HEK293 (cell line): ENCODE data around the gene AK6.
"Not testable (repeated sequence)": the region's sequence is repeated elsewhere in the genome, so short reads cannot be mapped to it uniquely, and the experiment has no call there.

Experiments
- CTCF ChIA-PET: fragments of 350-600 bp; formaldehyde crosslinking; extraction: SDS; loops from one replicate; lab custom pipeline; 2021; ENCODE audit warnings: antibody characterized with exemption; lab: Yijun Ruan, JAX
- POLR2A ChIA-PET: fragments of 300-600 bp; formaldehyde crosslinking; extraction: SDS; loops from one replicate; lab custom pipeline; 2020; ENCODE audit warnings: antibody characterized with exemption, inconsistent platforms; lab: Yijun Ruan, JAX
- H3K27ac ChIP-seq: fragments of 200-500 bp; sonication (Bioruptor generic); 2 replicates; pipeline ENCODE4 v1.5.1; 2014; ENCODE audit warnings: low read depth, low read length, control low read depth, inconsistent platforms; ENCODE audit errors: extremely low read depth
- H3K36me3 ChIP-seq, 2 experiments: fragments of 200-500 bp in 1 of 2; sonication (Bioruptor generic) in 1 of 2; 1 replicate in 1 of 2; 2 replicates in 1 of 2; pipeline ENCODE4 v1.5.1; 2014 to 2017; ENCODE audit warnings: inconsistent platforms in 2 of 2, low read length in 2 of 2; ENCODE audit not compliant: control insufficient read depth in 2 of 2, insufficient read depth in 1 of 2
- H3K4me1 ChIP-seq: fragments of 200-500 bp; sonication (Bioruptor generic); 2 replicates; pipeline ENCODE4 v1.5.1; 2014; ENCODE audit warnings: mild to moderate bottlenecking, low read length, inconsistent platforms; ENCODE audit not compliant: control insufficient read depth, insufficient read depth
- H3K4me3 ChIP-seq: 2 replicates; pipeline ENCODE4 v1.5.1; 2011; ENCODE audit warnings: low read depth, mild to moderate bottlenecking, control low read depth, low read length, moderate library complexity
- H3K9me3 ChIP-seq: fragments of 200-500 bp; sonication (Bioruptor generic); 2 replicates; pipeline ENCODE4 v1.5.1; 2014; ENCODE audit warnings: low read depth, low read length, inconsistent platforms; ENCODE audit not compliant: control insufficient read depth, insufficient read depth
- GLI2 ChIP-seq: fragments of 450-650 bp; formaldehyde crosslinking; IDR thresholded peaks from 2 replicates; pipeline ENCODE4; 2017; ENCODE audit warnings: missing biosample characterization, missing genetic modification characterization, low read depth, borderline replicate concordance
- KLF8 ChIP-seq: fragments of 450-650 bp; formaldehyde crosslinking; IDR thresholded peaks from 2 replicates; pipeline ENCODE4 v1.5.1; 2016; ENCODE audit warnings: missing biosample characterization, missing genetic modification characterization
- OVOL3 ChIP-seq: fragments of 450-650 bp; formaldehyde crosslinking; IDR thresholded peaks from 2 replicates; pipeline ENCODE4 v1.5.1; 2016; ENCODE audit warnings: missing biosample characterization, missing genetic modification characterization
- RBAK ChIP-seq: fragments of 450-650 bp; formaldehyde crosslinking; IDR thresholded peaks from 2 replicates; pipeline ENCODE4 v1.5.1; 2016; ENCODE audit warnings: missing biosample characterization, missing genetic modification characterization
- SP3 ChIP-seq: fragments of 450-650 bp; formaldehyde crosslinking; IDR thresholded peaks from 2 replicates; pipeline ENCODE4 v1.5.1; 2016; ENCODE audit warnings: missing biosample characterization, missing genetic modification characterization
- ZNF473 ChIP-seq: fragments of 450-650 bp; formaldehyde crosslinking; IDR thresholded peaks from 2 replicates; pipeline ENCODE4 v1.5.1; 2017; ENCODE audit warnings: missing biosample characterization, missing genetic modification characterization
- ZNF501 ChIP-seq: fragments of 450-650 bp; formaldehyde crosslinking; IDR thresholded peaks from 2 replicates; pipeline ENCODE4 v1.5.1; 2016; ENCODE audit warnings: missing biosample characterization, missing genetic modification characterization
- ZNF514 ChIP-seq: fragments of 450-650 bp; formaldehyde crosslinking; IDR thresholded peaks from 2 replicates; pipeline ENCODE4 v1.5.1; 2016; ENCODE audit warnings: missing biosample characterization, missing genetic modification characterization
- ZNF626 ChIP-seq: fragments of 450-650 bp; sonication (Bioruptor Pico); formaldehyde crosslinking; IDR thresholded peaks from 2 replicates; pipeline ENCODE4 v1.5.1; 2018; ENCODE audit warnings: missing biosample characterization, missing genetic modification characterization, inconsistent platforms
- ZNF677 ChIP-seq: fragments of 450-650 bp; IDR thresholded peaks from 2 replicates; pipeline ENCODE4 v1.5.0; 2018; ENCODE audit warnings: missing biosample characterization, mild to moderate bottlenecking, missing genetic modification characterization, moderate library complexity
- TF ChIP-seq, protein P1 (sequence below): fragments of 450-650 bp; formaldehyde crosslinking; IDR thresholded peaks from 2 replicates; pipeline ENCODE4 v1.5.0; 2017; ENCODE audit warnings: missing biosample characterization, missing genetic modification characterization, borderline replicate concordance
- TF ChIP-seq, protein P2 (sequence below): fragments of 450-650 bp; formaldehyde crosslinking; IDR thresholded peaks from 2 replicates; pipeline ENCODE4 v1.5.1; 2017; ENCODE audit warnings: missing biosample characterization, missing genetic modification characterization
- TF ChIP-seq, protein P3 (sequence below): fragments of 450-650 bp; formaldehyde crosslinking; IDR thresholded peaks from 2 replicates; pipeline ENCODE4 v1.5.1; 2016; ENCODE audit warnings: missing biosample characterization, missing genetic modification characterization
- TF ChIP-seq, protein P4 (sequence below): sonication (generic); formaldehyde crosslinking; IDR thresholded peaks from 2 replicates; pipeline ENCODE4 v1.8.1; 2022; ENCODE audit warnings: mild to moderate bottlenecking, moderate library complexity, missing genetic modification reagents
- TF ChIP-seq, protein P5 (sequence below): fragments of 450-650 bp; formaldehyde crosslinking; IDR thresholded peaks from 2 replicates; pipeline ENCODE4 v1.5.1; 2016; ENCODE audit warnings: missing biosample characterization, missing genetic modification characterization
- TF ChIP-seq, protein P6 (sequence below): fragments of 450-650 bp; formaldehyde crosslinking; IDR thresholded peaks from 2 replicates; pipeline ENCODE4 v1.5.1; 2016; ENCODE audit warnings: missing biosample characterization, missing genetic modification characterization

AK6 gene

DNA sequence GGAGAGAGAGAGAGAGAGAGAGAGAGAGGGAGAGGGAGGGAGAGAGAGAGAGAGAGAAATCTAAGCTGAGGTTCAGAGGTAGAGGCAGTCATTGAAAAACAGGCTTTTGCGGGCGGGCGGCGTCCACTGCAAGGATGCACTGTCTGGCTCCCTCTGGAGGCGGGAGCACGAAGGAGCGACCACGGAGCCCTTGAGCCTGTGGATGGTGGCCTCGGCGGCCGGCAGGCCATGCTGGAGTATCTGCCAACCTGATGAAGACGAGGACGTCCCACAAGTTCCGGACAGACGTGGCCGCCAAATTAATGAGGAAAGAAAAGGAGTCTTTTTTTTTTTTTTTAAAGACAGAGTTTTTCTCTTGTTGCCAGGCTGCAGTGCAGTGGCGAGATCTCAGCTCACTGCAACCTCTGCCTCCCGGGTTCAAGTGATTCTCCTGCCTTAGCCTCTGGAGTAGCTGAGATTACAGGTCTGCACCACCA lies 34.5 kb downstream of the AK6 start (continued):
- TF ChIP-seq, protein P1, sequence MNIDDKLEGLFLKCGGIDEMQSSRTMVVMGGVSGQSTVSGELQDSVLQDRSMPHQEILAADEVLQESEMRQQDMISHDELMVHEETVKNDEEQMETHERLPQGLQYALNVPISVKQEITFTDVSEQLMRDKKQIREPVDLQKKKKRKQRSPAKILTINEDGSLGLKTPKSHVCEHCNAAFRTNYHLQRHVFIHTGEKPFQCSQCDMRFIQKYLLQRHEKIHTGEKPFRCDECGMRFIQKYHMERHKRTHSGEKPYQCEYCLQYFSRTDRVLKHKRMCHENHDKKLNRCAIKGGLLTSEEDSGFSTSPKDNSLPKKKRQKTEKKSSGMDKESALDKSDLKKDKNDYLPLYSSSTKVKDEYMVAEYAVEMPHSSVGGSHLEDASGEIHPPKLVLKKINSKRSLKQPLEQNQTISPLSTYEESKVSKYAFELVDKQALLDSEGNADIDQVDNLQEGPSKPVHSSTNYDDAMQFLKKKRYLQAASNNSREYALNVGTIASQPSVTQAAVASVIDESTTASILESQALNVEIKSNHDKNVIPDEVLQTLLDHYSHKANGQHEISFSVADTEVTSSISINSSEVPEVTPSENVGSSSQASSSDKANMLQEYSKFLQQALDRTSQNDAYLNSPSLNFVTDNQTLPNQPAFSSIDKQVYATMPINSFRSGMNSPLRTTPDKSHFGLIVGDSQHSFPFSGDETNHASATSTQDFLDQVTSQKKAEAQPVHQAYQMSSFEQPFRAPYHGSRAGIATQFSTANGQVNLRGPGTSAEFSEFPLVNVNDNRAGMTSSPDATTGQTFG (tag by site-specific recombination), result no peak
- TF ChIP-seq ZNF677 (tag by site-specific recombination) (no peak), SP3 (tag by site-specific recombination) (no peak), OVOL3 (tag by site-specific recombination) (no peak), ZNF501 (tag by site-specific recombination) (peak; percentile 54; the same call in 1 of the 2 replicates), RBAK (no peak), ZNF514 (no peak), GLI2 (tag by site-specific recombination) (no peak), ZNF626 (no peak), ZNF473 (tag by site-specific recombination) (no peak), KLF8 (tag by site-specific recombination) (no peak)
- TF ChIP-seq, protein P2, sequence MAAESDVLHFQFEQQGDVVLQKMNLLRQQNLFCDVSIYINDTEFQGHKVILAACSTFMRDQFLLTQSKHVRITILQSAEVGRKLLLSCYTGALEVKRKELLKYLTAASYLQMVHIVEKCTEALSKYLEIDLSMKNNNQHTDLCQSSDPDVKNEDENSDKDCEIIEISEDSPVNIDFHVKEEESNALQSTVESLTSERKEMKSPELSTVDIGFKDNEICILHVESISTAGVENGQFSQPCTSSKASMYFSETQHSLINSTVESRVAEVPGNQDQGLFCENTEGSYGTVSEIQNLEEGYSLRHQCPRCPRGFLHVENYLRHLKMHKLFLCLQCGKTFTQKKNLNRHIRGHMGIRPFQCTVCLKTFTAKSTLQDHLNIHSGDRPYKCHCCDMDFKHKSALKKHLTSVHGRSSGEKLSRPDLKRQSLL (tag by site-specific recombination), result peak; percentile 86
- TF ChIP-seq, protein P3, sequence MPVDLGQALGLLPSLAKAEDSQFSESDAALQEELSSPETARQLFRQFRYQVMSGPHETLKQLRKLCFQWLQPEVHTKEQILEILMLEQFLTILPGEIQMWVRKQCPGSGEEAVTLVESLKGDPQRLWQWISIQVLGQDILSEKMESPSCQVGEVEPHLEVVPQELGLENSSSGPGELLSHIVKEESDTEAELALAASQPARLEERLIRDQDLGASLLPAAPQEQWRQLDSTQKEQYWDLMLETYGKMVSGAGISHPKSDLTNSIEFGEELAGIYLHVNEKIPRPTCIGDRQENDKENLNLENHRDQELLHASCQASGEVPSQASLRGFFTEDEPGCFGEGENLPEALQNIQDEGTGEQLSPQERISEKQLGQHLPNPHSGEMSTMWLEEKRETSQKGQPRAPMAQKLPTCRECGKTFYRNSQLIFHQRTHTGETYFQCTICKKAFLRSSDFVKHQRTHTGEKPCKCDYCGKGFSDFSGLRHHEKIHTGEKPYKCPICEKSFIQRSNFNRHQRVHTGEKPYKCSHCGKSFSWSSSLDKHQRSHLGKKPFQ, result no peak; the same call in 1 of the 2 replicates
- TF ChIP-seq, protein P4, sequence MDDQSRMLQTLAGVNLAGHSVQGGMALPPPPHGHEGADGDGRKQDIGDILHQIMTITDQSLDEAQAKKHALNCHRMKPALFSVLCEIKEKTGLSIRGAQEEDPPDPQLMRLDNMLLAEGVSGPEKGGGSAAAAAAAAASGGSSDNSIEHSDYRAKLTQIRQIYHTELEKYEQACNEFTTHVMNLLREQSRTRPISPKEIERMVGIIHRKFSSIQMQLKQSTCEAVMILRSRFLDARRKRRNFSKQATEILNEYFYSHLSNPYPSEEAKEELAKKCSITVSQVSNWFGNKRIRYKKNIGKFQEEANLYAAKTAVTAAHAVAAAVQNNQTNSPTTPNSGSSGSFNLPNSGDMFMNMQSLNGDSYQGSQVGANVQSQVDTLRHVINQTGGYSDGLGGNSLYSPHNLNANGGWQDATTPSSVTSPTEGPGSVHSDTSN (CRISPR knock-in tag), result no peak
- TF ChIP-seq, protein P5, sequence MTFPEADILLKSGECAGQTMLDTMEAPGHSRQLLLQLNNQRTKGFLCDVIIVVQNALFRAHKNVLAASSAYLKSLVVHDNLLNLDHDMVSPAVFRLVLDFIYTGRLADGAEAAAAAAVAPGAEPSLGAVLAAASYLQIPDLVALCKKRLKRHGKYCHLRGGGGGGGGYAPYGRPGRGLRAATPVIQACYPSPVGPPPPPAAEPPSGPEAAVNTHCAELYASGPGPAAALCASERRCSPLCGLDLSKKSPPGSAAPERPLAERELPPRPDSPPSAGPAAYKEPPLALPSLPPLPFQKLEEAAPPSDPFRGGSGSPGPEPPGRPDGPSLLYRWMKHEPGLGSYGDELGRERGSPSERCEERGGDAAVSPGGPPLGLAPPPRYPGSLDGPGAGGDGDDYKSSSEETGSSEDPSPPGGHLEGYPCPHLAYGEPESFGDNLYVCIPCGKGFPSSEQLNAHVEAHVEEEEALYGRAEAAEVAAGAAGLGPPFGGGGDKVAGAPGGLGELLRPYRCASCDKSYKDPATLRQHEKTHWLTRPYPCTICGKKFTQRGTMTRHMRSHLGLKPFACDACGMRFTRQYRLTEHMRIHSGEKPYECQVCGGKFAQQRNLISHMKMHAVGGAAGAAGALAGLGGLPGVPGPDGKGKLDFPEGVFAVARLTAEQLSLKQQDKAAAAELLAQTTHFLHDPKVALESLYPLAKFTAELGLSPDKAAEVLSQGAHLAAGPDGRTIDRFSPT (tag by site-specific recombination), result no peak

DNA sequence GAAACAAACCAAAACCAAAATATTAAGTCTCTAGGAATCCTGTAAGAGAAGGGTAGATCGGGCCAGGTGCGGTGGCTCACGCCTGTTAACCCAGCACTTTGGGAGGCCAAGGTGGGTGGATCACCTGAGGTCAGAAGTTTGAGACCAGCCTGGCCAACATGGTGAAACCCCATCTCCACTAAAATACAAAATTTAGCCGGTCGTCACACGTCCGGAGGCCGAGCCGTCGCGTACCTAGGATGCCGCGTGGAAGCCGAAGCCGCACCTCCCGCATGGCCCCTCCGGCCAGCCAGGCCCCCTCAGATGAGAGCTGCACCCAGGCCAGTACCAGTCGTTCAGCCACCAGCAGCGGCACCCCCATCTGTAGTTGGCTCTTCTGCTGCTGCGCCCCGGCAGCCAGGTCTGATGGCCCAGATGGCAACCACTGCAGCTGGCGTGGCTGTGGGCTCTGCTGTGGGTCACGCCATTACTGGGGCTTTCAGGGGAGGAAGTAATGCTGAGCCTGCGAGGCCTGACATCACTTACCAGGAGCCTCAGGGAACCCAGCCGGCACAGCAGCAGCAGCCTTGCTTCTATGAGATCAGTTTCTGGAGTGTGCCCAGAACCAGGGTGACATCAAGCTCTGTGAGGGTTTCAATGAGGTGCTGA lies 35.5 kb downstream of the AK6 start:
- ChIA-PET CTCF (interaction anchor here (0.6 to 2.7 kb wide), 14 partner anchors 14 to 798 kb away, joined by 3 to 12 read pairs (median 3); partner anchors contain the start of gene SLC30A5), POLR2A (interaction anchor here (0.6 to 1.4 kb wide), 3 partner anchors 15 to 240 kb away, joined by 3 to 4 read pairs (median 3); partner anchors contain the start of gene SLC30A5)
- not testable (repeated sequence) for H3K4me3 ChIP-seq, H3K4me1 ChIP-seq, H3K27ac ChIP-seq, H3K9me3 ChIP-seq, H3K36me3 ChIP-seq
- TF ChIP-seq, protein P6, sequence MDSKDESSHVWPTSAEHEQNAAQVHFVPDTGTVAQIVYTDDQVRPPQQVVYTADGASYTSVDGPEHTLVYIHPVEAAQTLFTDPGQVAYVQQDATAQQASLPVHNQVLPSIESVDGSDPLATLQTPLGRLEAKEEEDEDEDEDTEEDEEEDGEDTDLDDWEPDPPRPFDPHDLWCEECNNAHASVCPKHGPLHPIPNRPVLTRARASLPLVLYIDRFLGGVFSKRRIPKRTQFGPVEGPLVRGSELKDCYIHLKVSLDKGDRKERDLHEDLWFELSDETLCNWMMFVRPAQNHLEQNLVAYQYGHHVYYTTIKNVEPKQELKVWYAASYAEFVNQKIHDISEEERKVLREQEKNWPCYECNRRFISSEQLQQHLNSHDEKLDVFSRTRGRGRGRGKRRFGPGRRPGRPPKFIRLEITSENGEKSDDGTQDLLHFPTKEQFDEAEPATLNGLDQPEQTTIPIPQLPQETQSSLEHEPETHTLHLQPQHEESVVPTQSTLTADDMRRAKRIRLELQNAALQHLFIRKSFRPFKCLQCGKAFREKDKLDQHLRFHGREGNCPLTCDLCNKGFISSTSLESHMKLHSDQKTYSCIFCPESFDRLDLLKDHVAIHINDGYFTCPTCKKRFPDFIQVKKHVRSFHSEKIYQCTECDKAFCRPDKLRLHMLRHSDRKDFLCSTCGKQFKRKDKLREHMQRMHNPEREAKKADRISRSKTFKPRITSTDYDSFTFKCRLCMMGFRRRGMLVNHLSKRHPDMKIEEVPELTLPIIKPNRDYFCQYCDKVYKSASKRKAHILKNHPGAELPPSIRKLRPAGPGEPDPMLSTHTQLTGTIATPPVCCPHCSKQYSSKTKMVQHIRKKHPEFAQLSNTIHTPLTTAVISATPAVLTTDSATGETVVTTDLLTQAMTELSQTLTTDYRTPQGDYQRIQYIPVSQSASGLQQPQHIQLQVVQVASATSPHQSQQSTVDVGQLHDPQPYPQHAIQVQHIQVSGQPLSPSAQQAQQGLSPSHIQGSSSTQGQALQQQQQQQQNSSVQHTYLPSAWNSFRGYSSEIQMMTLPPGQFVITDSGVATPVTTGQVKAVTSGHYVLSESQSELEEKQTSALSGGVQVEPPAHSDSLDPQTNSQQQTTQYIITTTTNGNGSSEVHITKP (tag by site-specific recombination), result peak; percentile 67
